NCI-H1694 treated with DMSO at 0.1 percent for 48 hours (cell line): ENCODE data around the gene SCARB1.

Source experiments
- DNase-seq: peaks from one replicate; lab custom pipeline; 2025; lab: John Stamatoyannopoulos, UW

The SCARB1 gene

GRCh38 chr12:124821252-124822200 is 42.1 kb downstream of the SCARB1 start:
- DNase-seq, result no peak

GRCh38 chr12:124820199-124820598 is 43.5 kb downstream of the SCARB1 start:
- no peak for DNase-seq

- no peak for DNase-seq
Measured at GRCh38 chr12:124819525-124819924, 44.1 kb downstream of the SCARB1 start.

GRCh38 chr12:124819080-124819479 is 44.6 kb downstream of the SCARB1 start:
- DNase-seq, result no peak

- no peak for DNase-seq
Measured at GRCh38 chr12:124817076-124818000, 46.3 kb downstream of the SCARB1 start.

- no peak for DNase-seq
Measured at GRCh38 chr12:124816295-124816854, 47.3 kb downstream of the SCARB1 start.

GRCh38 chr12:124814741-124815613 is 48.7 kb downstream of the SCARB1 start:
- DNase-seq, result peak; percentile 49

GRCh38 chr12:124813782-124814181 is 49.9 kb downstream of the SCARB1 start:
- no peak for DNase-seq

GRCh38 chr12:124812979-124813378 is 50.7 kb downstream of the SCARB1 start:
- no peak for DNase-seq

GRCh38 chr12:124812356-124812755 is 51.3 kb downstream of the SCARB1 start:
- DNase-seq, result no peak

- no peak for DNase-seq
Measured at GRCh38 chr12:124811633-124812032, 52.0 kb downstream of the SCARB1 start.

- no peak for DNase-seq
Measured at GRCh38 chr12:124809878-124810277, 53.8 kb downstream of the SCARB1 start.

GRCh38 chr12:124809391-124809790 is 54.3 kb downstream of the SCARB1 start:
- no peak for DNase-seq

GRCh38 chr12:124808272-124808671 is 55.4 kb downstream of the SCARB1 start:
- DNase-seq, result no peak

GRCh38 chr12:124805876-124806668 is 57.6 kb downstream of the SCARB1 start:
- DNase-seq, result no peak

GRCh38 chr12:124805050-124805449 is 58.6 kb downstream of the SCARB1 start:
- DNase-seq, result no peak

- no peak for DNase-seq
Measured at GRCh38 chr12:124804011-124804621, 59.5 kb downstream of the SCARB1 start.

GRCh38 chr12:124802361-124802760 is 61.3 kb downstream of the SCARB1 start:
- DNase-seq, result no peak

GRCh38 chr12:124800506-124800905 is 63.2 kb downstream of the SCARB1 start:
- no peak for DNase-seq

GRCh38 chr12:124797321-124797720 is 66.3 kb downstream of the SCARB1 start:
- no peak for DNase-seq
